HG02588 (cell line): ENCODE results near the gene TLE2.
"Not testable (repeated sequence)": the region's sequence is repeated elsewhere in the genome, so short reads cannot be mapped to it uniquely, and the experiment has no call there.

Experiments used
- ATAC-seq: cut with Tn5 transposase; IDR thresholded peaks from one replicate; pipeline ENCODE4 v1.9.1; 2021; ENCODE audit warnings: mild to moderate bottlenecking, moderate library complexity; ENCODE audit not compliant: unreplicated experiment

TLE2 gene

GRCh38 chr19:2988568-2988967, 40.5 kb downstream of the TLE2 start:
- ATAC-seq = no peak

GRCh38 chr19:2987797-2988196, 41.3 kb downstream of the TLE2 start:
- no peak for ATAC-seq

- ATAC-seq = no peak
Observed at GRCh38 chr19:2986951-2987524, 42.0 kb downstream of the TLE2 start.

- ATAC-seq = no peak
Observed at GRCh38 chr19:2984215-2984528, 44.9 kb downstream of the TLE2 start.

- ATAC-seq = no peak
Observed at GRCh38 chr19:2983351-2984214, 45.5 kb downstream of the TLE2 start.

- ATAC-seq = no peak
Observed at GRCh38 chr19:2982983-2983350, 46.1 kb downstream of the TLE2 start.

- no peak for ATAC-seq
Observed at GRCh38 chr19:2982561-2982960, 46.5 kb downstream of the TLE2 start.

- no peak for ATAC-seq
Observed at GRCh38 chr19:2981898-2982297, 47.2 kb downstream of the TLE2 start.

- ATAC-seq = no peak
Observed at GRCh38 chr19:2978772-2979171, 50.3 kb downstream of the TLE2 start.

- no peak for ATAC-seq
Observed at GRCh38 chr19:2978166-2978767, 50.8 kb downstream of the TLE2 start.

GRCh38 chr19:2977746-2978138, 51.3 kb downstream of the TLE2 start:
- ATAC-seq = peak; percentile 15

- ATAC-seq = peak; percentile 91
Observed at GRCh38 chr19:2977001-2977745, 51.9 kb downstream of the TLE2 start, which contains the start of gene TLE6. TSS of gene TLE6 (plus strand) at chr19:2977564. CDS start at chr19:2978234, 670 bp downstream.

- no peak for ATAC-seq
Observed at GRCh38 chr19:2976609-2977000, 52.5 kb downstream of the TLE2 start.

GRCh38 chr19:2974342-2975041, 54.6 kb downstream of the TLE2 start:
- ATAC-seq = no peak

GRCh38 chr19:2973229-2973628, 55.9 kb downstream of the TLE2 start:
- ATAC-seq = no peak

GRCh38 chr19:2970201-2970835, 58.8 kb downstream of the TLE2 start:
- no peak for ATAC-seq

GRCh38 chr19:2969104-2969504, 60.0 kb downstream of the TLE2 start:
- no peak for ATAC-seq

GRCh38 chr19:2967972-2968371, 61.1 kb downstream of the TLE2 start:
- ATAC-seq = no peak

- no peak for ATAC-seq
Observed at GRCh38 chr19:2964874-2965273, 64.2 kb downstream of the TLE2 start.

- not testable (repeated sequence) for ATAC-seq
Observed at GRCh38 chr19:2963631-2964030, 65.4 kb downstream of the TLE2 start.
